ENCODE data around the gene ADAMTS18. TPM values are rescaled to one million over a fixed set of nuclear protein-coding genes. Genes with fewer than 3 reads are reported as not detected.
"Not testable (repeated sequence)": the region's sequence is repeated elsewhere in the genome, so short reads cannot be mapped to it uniquely, and the experiment has no call there.

Gene ADAMTS18
- total RNA-seq, 1 experiment from 2014 or later = not detected

- Histone ChIP-seq H3K9me2 (replicated peaks; ENCODE audit: low read length) (no peaks in the 10 kb centered on the region), H4K20me1 (ENCODE audit: low read length) (no peaks in the 10 kb centered on the region), H3K4me1 (ENCODE audit: insufficient read depth, low read length) (peaks cover 16% of the 10 kb centered on the region), H3F3A (ENCODE audit: low read length, unreplicated experiment) (no peaks in the 10 kb centered on the region), H3K4me2 (ENCODE audit: low read length) (no peak overlapping the region), H3K4me3 (ENCODE audit: low read length) (no peak overlapping the region), H3K27ac (ENCODE audit: low read length) (peak overlapping the region; percentile 35; the same call in 1 of the 2 replicates), H3K36me3 (ENCODE audit: low read depth, low read length) (no peaks in the 10 kb centered on the region), H3K9ac (ENCODE audit: low read length) (no peak overlapping the region), H3K9me3 (ENCODE audit: low read length) (no peaks in the 10 kb centered on the region), H3K27me3 (ENCODE audit: low read length) (no peaks in the 10 kb centered on the region), H3K79me2 (ENCODE audit: low read length) (no peaks in the 10 kb centered on the region), H2AFZ (ENCODE audit: low read length) (no peak overlapping the region)
- peak; percentile 67 for DNase-seq
- POLR2A ChIA-PET (ENCODE audit: unreplicated experiment) = no interaction called here
- intact Hi-C loops (cut with micrococcal nuclease) = no loop called here
- ATAC-seq = no peak
- CTCF ChIA-PET = no interaction called here
- no peak for TF ChIP-seq EZH2phosphoT487 (IDR thresholded peaks at IDR 0.05; ENCODE audit: borderline replicate concordance, low read length)
- no peak for TF ChIP-seq EZH2 (IDR thresholded peaks at IDR 0.05; ENCODE audit: low read length, unreplicated experiment)
- TF ChIP-seq, protein P1, sequence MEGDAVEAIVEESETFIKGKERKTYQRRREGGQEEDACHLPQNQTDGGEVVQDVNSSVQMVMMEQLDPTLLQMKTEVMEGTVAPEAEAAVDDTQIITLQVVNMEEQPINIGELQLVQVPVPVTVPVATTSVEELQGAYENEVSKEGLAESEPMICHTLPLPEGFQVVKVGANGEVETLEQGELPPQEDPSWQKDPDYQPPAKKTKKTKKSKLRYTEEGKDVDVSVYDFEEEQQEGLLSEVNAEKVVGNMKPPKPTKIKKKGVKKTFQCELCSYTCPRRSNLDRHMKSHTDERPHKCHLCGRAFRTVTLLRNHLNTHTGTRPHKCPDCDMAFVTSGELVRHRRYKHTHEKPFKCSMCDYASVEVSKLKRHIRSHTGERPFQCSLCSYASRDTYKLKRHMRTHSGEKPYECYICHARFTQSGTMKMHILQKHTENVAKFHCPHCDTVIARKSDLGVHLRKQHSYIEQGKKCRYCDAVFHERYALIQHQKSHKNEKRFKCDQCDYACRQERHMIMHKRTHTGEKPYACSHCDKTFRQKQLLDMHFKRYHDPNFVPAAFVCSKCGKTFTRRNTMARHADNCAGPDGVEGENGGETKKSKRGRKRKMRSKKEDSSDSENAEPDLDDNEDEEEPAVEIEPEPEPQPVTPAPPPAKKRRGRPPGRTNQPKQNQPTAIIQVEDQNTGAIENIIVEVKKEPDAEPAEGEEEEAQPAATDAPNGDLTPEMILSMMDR (conservative IDR thresholded peaks at IDR 0.05; ENCODE audit: low read depth, low read length) = no peak
- no TSS peak for BruUV-seq (replicated peaks)
Observed at GRCh38 chr16:77288222-77288621, 146.6 kb downstream of the ADAMTS18 start.

- no peak overlapping the region for H3K4me3 ChIP-seq (ENCODE audit: low read length)
- CTCF ChIA-PET = no interaction called here
- H3K27ac ChIP-seq (ENCODE audit: low read length) = no peak overlapping the region
- intact Hi-C loops (cut with micrococcal nuclease) = no loop called here
- no peaks in the 10 kb centered on the region for H3F3A ChIP-seq (ENCODE audit: low read length, unreplicated experiment)
- peaks cover 16% of the 10 kb centered on the region for H3K4me1 ChIP-seq (ENCODE audit: insufficient read depth, low read length)
- H2AFZ ChIP-seq (ENCODE audit: low read length) = no peak overlapping the region
- ATAC-seq (no peak), DNase-seq (no peak)
- no peak overlapping the region for H3K9ac ChIP-seq (ENCODE audit: low read length)
- no peaks in the 10 kb centered on the region for H3K79me2 ChIP-seq (ENCODE audit: low read length)
- H3K36me3 ChIP-seq (ENCODE audit: low read depth, low read length) = no peaks in the 10 kb centered on the region
- no peak for TF ChIP-seq EZH2 (IDR thresholded peaks at IDR 0.05; ENCODE audit: low read length, unreplicated experiment)
- TF ChIP-seq, protein P1 (conservative IDR thresholded peaks at IDR 0.05; ENCODE audit: low read depth, low read length) = no peak
- no peak for TF ChIP-seq EZH2phosphoT487 (IDR thresholded peaks at IDR 0.05; ENCODE audit: borderline replicate concordance, low read length)
- BruUV-seq (replicated peaks) = no TSS peak
- no peaks in the 10 kb centered on the region for H3K9me2 ChIP-seq (replicated peaks; ENCODE audit: low read length)
- H3K4me2 ChIP-seq (ENCODE audit: low read length) = no peak overlapping the region
- H4K20me1 ChIP-seq (ENCODE audit: low read length) = no peaks in the 10 kb centered on the region
- H3K9me3 ChIP-seq (ENCODE audit: low read length) = no peaks in the 10 kb centered on the region
- POLR2A ChIA-PET (ENCODE audit: unreplicated experiment) = no interaction called here
- no peaks in the 10 kb centered on the region for H3K27me3 ChIP-seq (ENCODE audit: low read length)
Observed at GRCh38 chr16:77285676-77286075, 149.2 kb downstream of the ADAMTS18 start.

GRCh38 chr16:77282345-77282744 lies 152.5 kb downstream of the ADAMTS18 start:
- Histone ChIP-seq H3F3A (ENCODE audit: low read length, unreplicated experiment) (no peaks in the 10 kb centered on the region), H3K9ac (ENCODE audit: low read length) (no peak overlapping the region), H3K9me2 (replicated peaks; ENCODE audit: low read length) (no peaks in the 10 kb centered on the region), H3K27me3 (ENCODE audit: low read length) (no peaks in the 10 kb centered on the region), H3K9me3 (ENCODE audit: low read length) (no peaks in the 10 kb centered on the region), H2AFZ (ENCODE audit: low read length) (no peak overlapping the region), H3K79me2 (ENCODE audit: low read length) (no peaks in the 10 kb centered on the region), H3K36me3 (ENCODE audit: low read depth, low read length) (no peaks in the 10 kb centered on the region), H3K27ac (ENCODE audit: low read length) (no peak overlapping the region), H3K4me3 (ENCODE audit: low read length) (no peak overlapping the region), H3K4me2 (ENCODE audit: low read length) (no peak overlapping the region), H4K20me1 (ENCODE audit: low read length) (no peaks in the 10 kb centered on the region), H3K4me1 (ENCODE audit: insufficient read depth, low read length) (no peaks in the 10 kb centered on the region)
- DNase-seq (no peak), ATAC-seq (no peak)
- ChIA-PET CTCF (no interaction called here), POLR2A (ENCODE audit: unreplicated experiment) (no interaction called here)
- BruUV-seq (replicated peaks) = no TSS peak
- intact Hi-C loops (cut with micrococcal nuclease) = no loop called here
- no peak for TF ChIP-seq EZH2phosphoT487 (IDR thresholded peaks at IDR 0.05; ENCODE audit: borderline replicate concordance, low read length)
- TF ChIP-seq, protein P1 (conservative IDR thresholded peaks at IDR 0.05; ENCODE audit: low read depth, low read length) = no peak
- TF ChIP-seq EZH2 (IDR thresholded peaks at IDR 0.05; ENCODE audit: low read length, unreplicated experiment) = no peak

- H3K4me2 ChIP-seq (ENCODE audit: low read length); BruUV-seq (replicated peaks); H3K9ac ChIP-seq (ENCODE audit: low read length); H4K20me1 ChIP-seq (ENCODE audit: low read length); H3K27me3 ChIP-seq (ENCODE audit: low read length); H3K27ac ChIP-seq (ENCODE audit: low read length); ATAC-seq; H2AFZ ChIP-seq (ENCODE audit: low read length); CTCF ChIA-PET; H3K9me3 ChIP-seq (ENCODE audit: low read length); intact Hi-C loops (cut with micrococcal nuclease); POLR2A ChIA-PET (ENCODE audit: unreplicated experiment); H3K4me1 ChIP-seq (ENCODE audit: insufficient read depth, low read length); DNase-seq; H3K9me2 ChIP-seq (replicated peaks; ENCODE audit: low read length); H3K36me3 ChIP-seq (ENCODE audit: low read depth, low read length); H3F3A ChIP-seq (ENCODE audit: low read length, unreplicated experiment); H3K4me3 ChIP-seq (ENCODE audit: low read length); H3K79me2 ChIP-seq (ENCODE audit: low read length): not testable (repeated sequence)
Observed at GRCh38 chr16:77279316-77279715, 155.5 kb downstream of the ADAMTS18 start.
